ENCODE data around the gene KRTAP7-1. TPM values are rescaled to one million over a fixed set of nuclear protein-coding genes. Genes with fewer than 3 reads are reported as not detected.

Gene KRTAP7-1
- not detected for total RNA-seq
- total RNA-seq (2013), result not detected

GRCh38 chr21:30829659-30830058 is at the start of gene KRTAP7-1:
TSS of gene KRTAP7-1 (minus strand) at chr21:30829759. CDS start at chr21:30829698, 61 bp downstream.
- Mint-ChIP-seq H3K36me3 (no peaks in the 10 kb centered on the region), H3K27ac (no peak within 1 kb of the TSS), H3K4me3 (no peak within 1 kb of the TSS), H3K4me1 (no peaks in the 10 kb centered on the region), H3K9me3 (peaks cover 2 to 3% of the 10 kb centered on the region in 2 donors), H3K27me3 (ENCODE audit: low read depth in 2 of 2) (no peaks in the 10 kb centered on the region)
- intact Hi-C loops (cut with micrococcal nuclease), result no loop called here
- no peak for TF ChIP-seq CTCF (IDR thresholded peaks at IDR 0.05)
- ATAC-seq (no peak), DNase-seq (no peak)
- Histone ChIP-seq H3K9me3 (ENCODE audit: control insufficient read depth, insufficient read depth, low read length) (no peaks in the 10 kb centered on the region), H3K4me1 (ENCODE audit: control insufficient read depth, insufficient read depth, low read length) (no peaks in the 10 kb centered on the region), H3K36me3 (ENCODE audit: control insufficient read depth, insufficient read depth, low read length) (no peaks in the 10 kb centered on the region), H3K4me3 (ENCODE audit: low read length) (no peak within 1 kb of the TSS), H3K27ac (ENCODE audit: low read length) (no peak within 1 kb of the TSS), H3K27me3 (ENCODE audit: control insufficient read depth, insufficient read depth, low read length) (no peaks in the 10 kb centered on the region)
- WGBS (ENCODE audit: insufficient coverage), result 78% methylated on average over 3 of the region's 4 CpGs

GRCh38 chr21:30874526-30874925 is 45.0 kb upstream of the KRTAP7-1 start:
- no peaks in the 10 kb centered on the region for H3K36me3 Mint-ChIP-seq
- no peaks in the 10 kb centered on the region for H3K4me1 Mint-ChIP-seq
- Histone ChIP-seq H3K4me1 (ENCODE audit: control insufficient read depth, insufficient read depth, low read length) (no peaks in the 10 kb centered on the region), H3K9me3 (ENCODE audit: control insufficient read depth, insufficient read depth, low read length) (no peaks in the 10 kb centered on the region), H3K27me3 (ENCODE audit: control insufficient read depth, insufficient read depth, low read length) (no peaks in the 10 kb centered on the region), H3K36me3 (ENCODE audit: control insufficient read depth, insufficient read depth, low read length) (no peaks in the 10 kb centered on the region), H3K27ac (ENCODE audit: low read length) (no peak overlapping the region), H3K4me3 (ENCODE audit: low read length) (no peak overlapping the region)
- peaks cover 0 to 2% of the 10 kb centered on the region in 2 donors for H3K9me3 Mint-ChIP-seq
- H3K4me3 Mint-ChIP-seq, result no peak overlapping the region
- H3K27ac Mint-ChIP-seq, result no peak overlapping the region
- no peak for DNase-seq
- H3K27me3 Mint-ChIP-seq (ENCODE audit: low read depth in 2 of 2), result peaks cover 0 to 2% of the 10 kb centered on the region in 2 donors
- TF ChIP-seq CTCF (IDR thresholded peaks at IDR 0.05), result no peak
- no CpG with 5 or more reads among the region's 2 CpGs for WGBS (ENCODE audit: insufficient coverage)
- intact Hi-C loops (cut with micrococcal nuclease), result no loop called here
- no peak for ATAC-seq

GRCh38 chr21:30847627-30848500 is 18.3 kb upstream of the KRTAP7-1 start:
- Mint-ChIP-seq H3K4me3 (no peak overlapping the region), H3K27ac (no peak overlapping the region), H3K36me3 (no peaks in the 10 kb centered on the region), H3K27me3 (ENCODE audit: low read depth in 2 of 2) (no peaks in the 10 kb centered on the region), H3K9me3 (peaks cover 2 to 5% of the 10 kb centered on the region in 2 donors), H3K4me1 (no peaks in the 10 kb centered on the region)
- TF ChIP-seq CTCF (IDR thresholded peaks at IDR 0.05), result no peak
- Histone ChIP-seq H3K4me3 (ENCODE audit: low read length) (no peak overlapping the region), H3K27ac (ENCODE audit: low read length) (no peak overlapping the region), H3K9me3 (ENCODE audit: control insufficient read depth, insufficient read depth, low read length) (no peaks in the 10 kb centered on the region), H3K4me1 (ENCODE audit: control insufficient read depth, insufficient read depth, low read length) (no peaks in the 10 kb centered on the region), H3K27me3 (ENCODE audit: control insufficient read depth, insufficient read depth, low read length) (no peaks in the 10 kb centered on the region), H3K36me3 (ENCODE audit: control insufficient read depth, insufficient read depth, low read length) (no peaks in the 10 kb centered on the region)
- ATAC-seq (no peak), DNase-seq (no peak)
- 78% methylated on average over 4 of the region's 9 CpGs for WGBS (ENCODE audit: insufficient coverage)
- intact Hi-C loops (cut with micrococcal nuclease), result no loop called here

- Mint-ChIP-seq H3K27ac (no peak overlapping the region), H3K36me3 (no peaks in the 10 kb centered on the region), H3K4me3 (no peak overlapping the region), H3K27me3 (ENCODE audit: low read depth in 2 of 2) (no peaks in the 10 kb centered on the region), H3K9me3 (peaks cover 2 to 3% of the 10 kb centered on the region in 2 donors), H3K4me1 (no peaks in the 10 kb centered on the region)
- no peaks in the 10 kb centered on the region for H3K9me3 ChIP-seq (ENCODE audit: control insufficient read depth, insufficient read depth, low read length)
- no peak overlapping the region for H3K27ac ChIP-seq (ENCODE audit: low read length)
- ATAC-seq (no peak), DNase-seq (no peak)
- H3K36me3 ChIP-seq (ENCODE audit: control insufficient read depth, insufficient read depth, low read length), result no peaks in the 10 kb centered on the region
- H3K4me1 ChIP-seq (ENCODE audit: control insufficient read depth, insufficient read depth, low read length), result no peaks in the 10 kb centered on the region
- intact Hi-C loops (cut with micrococcal nuclease), result no loop called here
- no peak for TF ChIP-seq CTCF (IDR thresholded peaks at IDR 0.05)
- H3K4me3 ChIP-seq (ENCODE audit: low read length), result no peak overlapping the region
- H3K27me3 ChIP-seq (ENCODE audit: control insufficient read depth, insufficient read depth, low read length), result no peaks in the 10 kb centered on the region
Measured at GRCh38 chr21:30842990-30843389, 13.4 kb upstream of the KRTAP7-1 start.

Measured in natural killer cell (primary cell).